GM23338 (cell line): Measurements from ENCODE around the gene GLIS2. TPM values are rescaled to one million over a fixed set of nuclear protein-coding genes. Genes with fewer than 3 reads are reported as not detected.

ENCODE experiments used
- ATAC-seq: fragments of 200-7000 bp; cut with Tn5 transposase; 3 replicates; pipeline ENCODE4 v1.9.1; 2020
- DNase-seq: peaks from one replicate; pipeline ENCODE4 v3.0.0-alpha.2; 2015; ENCODE audit warnings: low spot score
- H2AFZ ChIP-seq: fragments of 200-600 bp; sonication (generic); 2 replicates; pipeline ENCODE4 v1.8.0; 2016; ENCODE audit warnings: antibody characterized with exemption, mild to moderate bottlenecking, moderate library complexity
- H3F3A ChIP-seq: fragments of 200-600 bp; sonication (generic); replicated peaks from 2 replicates; pipeline ENCODE4 v1.8.0; 2017; ENCODE audit warnings: antibody characterized with exemption, mixed run types, low read depth
- H3K27ac ChIP-seq: fragments of 200-600 bp; sonication (generic); 2 replicates; pipeline ENCODE4 v1.6.1; 2016; ENCODE audit warnings: low read depth
- H3K27me3 ChIP-seq: fragments of 200-600 bp; sonication (generic); 2 replicates; pipeline ENCODE4 v1.8.0; 2016; ENCODE audit warnings: mild to moderate bottlenecking, mixed run types, moderate library complexity; ENCODE audit not compliant: insufficient read depth
- H3K36me3 ChIP-seq: fragments of 200-600 bp; sonication (generic); 2 replicates; pipeline ENCODE4 v1.8.0; 2016; ENCODE audit warnings: mild to moderate bottlenecking; ENCODE audit not compliant: insufficient read depth
- H3K4me1 ChIP-seq: fragments of 200-600 bp; sonication (generic); 2 replicates; pipeline ENCODE4 v1.8.0; 2016; ENCODE audit warnings: mild to moderate bottlenecking, moderate library complexity; ENCODE audit not compliant: insufficient read depth
- H3K4me2 ChIP-seq: fragments of 200-600 bp; sonication (generic); 2 replicates; pipeline ENCODE4 v1.7.1; 2017; ENCODE audit warnings: mixed run types
- H3K4me3 ChIP-seq: fragments of 200-600 bp; sonication (generic); 2 replicates; pipeline ENCODE4 v1.6.1; 2016; ENCODE audit warnings: mixed run types
- H3K79me2 ChIP-seq: fragments of 200-600 bp; sonication (generic); replicated peaks from 2 replicates; pipeline ENCODE4 v1.8.0; 2017; ENCODE audit warnings: mild to moderate bottlenecking; ENCODE audit not compliant: insufficient read depth
- H3K9me2 ChIP-seq: fragments of 200-600 bp; sonication (generic); 2 replicates; pipeline ENCODE4 v1.8.0; 2017; ENCODE audit not compliant: insufficient read depth
- H4K20me1 ChIP-seq: fragments of 200-600 bp; sonication (generic); replicated peaks from 2 replicates; pipeline ENCODE4 v1.8.0; 2017; ENCODE audit warnings: mild to moderate bottlenecking; ENCODE audit not compliant: insufficient read depth
- H3K27ac Mint-ChIP-seq: 2 replicates; pipeline ENCODE4 v1.8.0; 2020; ENCODE audit warnings: inconsistent platforms, mild to moderate bottlenecking, moderate library complexity, mixed read lengths
- H3K27me3 Mint-ChIP-seq: 3 replicates; pipeline ENCODE4 v1.8.0; 2022; ENCODE audit warnings: low read depth, mild to moderate bottlenecking, moderate library complexity, mixed read lengths, inconsistent platforms; ENCODE audit not compliant: insufficient read depth, poor library complexity
- H3K36me3 Mint-ChIP-seq: 3 replicates; pipeline ENCODE4 v1.8.0; 2021; ENCODE audit warnings: low read depth, mild to moderate bottlenecking, inconsistent platforms, moderate library complexity, mixed read lengths
- H3K4me1 Mint-ChIP-seq: 3 replicates; pipeline ENCODE4 v1.8.0; 2020; ENCODE audit warnings: mild to moderate bottlenecking, inconsistent platforms, mixed read lengths
- H3K4me3 Mint-ChIP-seq: 3 replicates; pipeline ENCODE4 v1.8.0; 2021; ENCODE audit warnings: moderate library complexity, mild to moderate bottlenecking, inconsistent platforms, mixed read lengths
- H3K9me3 Mint-ChIP-seq: 3 replicates; pipeline ENCODE4 v1.8.0; 2020; ENCODE audit warnings: moderate library complexity, mild to moderate bottlenecking, inconsistent platforms, mixed read lengths
- CREB1 ChIP-seq: fragments of 250-450 bp; sonication (Bioruptor Pico); IDR thresholded peaks from 2 replicates; pipeline ENCODE4 v1.5.0; 2020; ENCODE audit warnings: low read depth, mild to moderate bottlenecking, moderate library complexity
- EZH2 ChIP-seq: fragments of 200-600 bp; sonication (generic); IDR thresholded peaks from one replicate; pipeline ENCODE4 v1.8.0; 2017; ENCODE audit warnings: antibody characterized with exemption, mild to moderate bottlenecking, low read depth; ENCODE audit not compliant: unreplicated experiment
- EZH2phosphoT487 ChIP-seq: fragments of 200-600 bp; sonication (generic); IDR thresholded peaks from one replicate; pipeline ENCODE4 v1.8.1; 2018; ENCODE audit warnings: antibody characterized with exemption; ENCODE audit not compliant: unreplicated experiment
- JUNB ChIP-seq: IDR thresholded peaks from one replicate; pipeline ENCODE4 v1.6.1; 2016; ENCODE audit warnings: antibody characterized with exemption; ENCODE audit not compliant: unreplicated experiment
- POLR2AphosphoS5 ChIP-seq: IDR thresholded peaks from 2 replicates; pipeline ENCODE4 v1.6.1; 2016; ENCODE audit warnings: antibody characterized with exemption, low read depth
- STAT1 ChIP-seq: IDR thresholded peaks from one replicate; pipeline ENCODE4 v1.6.1; 2016; ENCODE audit warnings: antibody characterized with exemption; ENCODE audit not compliant: unreplicated experiment
- ZNF114 ChIP-seq: fragments of 250-450 bp; sonication (Bioruptor Pico); IDR thresholded peaks from 2 replicates; pipeline ENCODE4 v1.5.0; 2020; ENCODE audit warnings: mild to moderate bottlenecking, moderate library complexity
- ZNF331 ChIP-seq: fragments of 250-450 bp; sonication (Bioruptor Pico); IDR thresholded peaks from 2 replicates; pipeline ENCODE4 v1.5.0; 2020; ENCODE audit warnings: low read depth, mild to moderate bottlenecking, moderate library complexity
- polyA plus RNA-seq: library from polyadenylated mRNA; unstranded; fragments of >200 nt; fragmentation: Nextera tagmentation; extraction: Ambion mirVana; gene quantifications from 2 replicates; pipeline ENCODE4 v1.2.1, GENCODE V29; 2016
- total RNA-seq: library from RNA; depleted of rRNA; stranded (reverse); fragments of >200 nt; shearing (Covaris generic); gene quantifications from 2 replicates; pipeline ENCODE4 v1.2.3, GENCODE V29; 2014
- TF ChIP-seq, protein P1 (sequence below): IDR thresholded peaks from 2 replicates; pipeline ENCODE4 v1.6.1; 2016; ENCODE audit warnings: antibody characterized with exemption
- TF ChIP-seq, protein P2 (sequence below), 2 experiments: fragments of 200-600 bp in 1 of 2; sonication (generic) in 1 of 2; conservative IDR thresholded peaks; 2 replicates each; pipeline versions ENCODE4 v1.5.1 to v1.6.1; 2016 to 2017; ENCODE audit warnings: antibody characterized with exemption in 2 of 2, low read depth in 2 of 2, mild to moderate bottlenecking in 2 of 2, moderate library complexity in 1 of 2

The GLIS2 gene
- total and polyA plus RNA-seq, 2 experiments from 2014 or later, result 8.2 to 10.2 TPM

DNA sequence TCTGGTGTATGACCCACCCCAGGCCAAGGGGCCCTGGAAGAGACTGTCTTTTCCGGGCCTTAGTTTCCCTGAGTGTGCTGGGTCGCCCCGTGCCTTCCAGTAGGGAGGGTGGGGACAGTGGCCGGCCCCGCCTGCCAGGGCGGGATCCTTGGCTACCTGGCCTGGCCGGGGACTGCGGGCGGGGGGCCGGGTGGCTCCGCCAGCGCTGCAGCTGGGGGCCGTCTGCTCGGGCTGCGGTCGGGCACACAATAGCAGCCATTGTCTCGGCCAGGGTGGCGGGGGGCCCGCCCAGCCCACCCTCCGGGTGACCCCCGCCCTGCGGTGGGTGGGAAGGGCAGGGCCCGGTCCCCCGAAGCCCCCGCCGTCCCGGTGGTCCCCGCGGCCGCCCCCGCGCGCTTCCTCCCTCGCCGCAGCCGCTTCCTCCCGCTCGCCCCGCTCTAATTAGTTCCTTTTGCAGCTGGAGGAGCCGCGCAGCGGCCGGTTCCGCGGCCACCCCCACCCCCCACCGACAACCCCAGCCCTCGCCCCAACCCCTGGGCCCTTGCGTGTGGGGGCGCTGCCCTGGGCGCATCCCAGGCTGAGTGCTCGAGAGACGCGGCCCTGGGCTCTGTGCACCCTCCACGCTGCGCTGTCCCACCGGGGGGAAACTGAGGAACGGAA lies 11.6 kb downstream of the GLIS2 start:
- TF ChIP-seq EZH2 (no peak), EZH2phosphoT487 (no peak), ZNF114 (no peak), POLR2AphosphoS5 (no peak), ZNF331 (CRISPR knock-in tag) (no peak), STAT1 (no peak), CREB1 (CRISPR knock-in tag) (no peak)
- TF ChIP-seq, protein P1, sequence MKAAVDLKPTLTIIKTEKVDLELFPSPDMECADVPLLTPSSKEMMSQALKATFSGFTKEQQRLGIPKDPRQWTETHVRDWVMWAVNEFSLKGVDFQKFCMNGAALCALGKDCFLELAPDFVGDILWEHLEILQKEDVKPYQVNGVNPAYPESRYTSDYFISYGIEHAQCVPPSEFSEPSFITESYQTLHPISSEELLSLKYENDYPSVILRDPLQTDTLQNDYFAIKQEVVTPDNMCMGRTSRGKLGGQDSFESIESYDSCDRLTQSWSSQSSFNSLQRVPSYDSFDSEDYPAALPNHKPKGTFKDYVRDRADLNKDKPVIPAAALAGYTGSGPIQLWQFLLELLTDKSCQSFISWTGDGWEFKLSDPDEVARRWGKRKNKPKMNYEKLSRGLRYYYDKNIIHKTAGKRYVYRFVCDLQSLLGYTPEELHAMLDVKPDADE, result no peak
- TF ChIP-seq, protein P2, sequence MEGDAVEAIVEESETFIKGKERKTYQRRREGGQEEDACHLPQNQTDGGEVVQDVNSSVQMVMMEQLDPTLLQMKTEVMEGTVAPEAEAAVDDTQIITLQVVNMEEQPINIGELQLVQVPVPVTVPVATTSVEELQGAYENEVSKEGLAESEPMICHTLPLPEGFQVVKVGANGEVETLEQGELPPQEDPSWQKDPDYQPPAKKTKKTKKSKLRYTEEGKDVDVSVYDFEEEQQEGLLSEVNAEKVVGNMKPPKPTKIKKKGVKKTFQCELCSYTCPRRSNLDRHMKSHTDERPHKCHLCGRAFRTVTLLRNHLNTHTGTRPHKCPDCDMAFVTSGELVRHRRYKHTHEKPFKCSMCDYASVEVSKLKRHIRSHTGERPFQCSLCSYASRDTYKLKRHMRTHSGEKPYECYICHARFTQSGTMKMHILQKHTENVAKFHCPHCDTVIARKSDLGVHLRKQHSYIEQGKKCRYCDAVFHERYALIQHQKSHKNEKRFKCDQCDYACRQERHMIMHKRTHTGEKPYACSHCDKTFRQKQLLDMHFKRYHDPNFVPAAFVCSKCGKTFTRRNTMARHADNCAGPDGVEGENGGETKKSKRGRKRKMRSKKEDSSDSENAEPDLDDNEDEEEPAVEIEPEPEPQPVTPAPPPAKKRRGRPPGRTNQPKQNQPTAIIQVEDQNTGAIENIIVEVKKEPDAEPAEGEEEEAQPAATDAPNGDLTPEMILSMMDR (conservative IDR thresholded peaks at IDR 0.05; ENCODE audit: low read depth in 2 of 2), result peak in 1 of 2 experiments; percentile 21; a peak in 2 of 4 replicates
- H3K9me3 Mint-ChIP-seq, result no peaks in the 10 kb centered on the region
- no peaks in the 10 kb centered on the region for H3K9me2 ChIP-seq
- no peaks in the 10 kb centered on the region for H3K36me3 ChIP-seq
- H3K4me1 ChIP-seq, result peaks cover 28% of the 10 kb centered on the region
- peak overlapping the region; percentile 89 for H3K4me2 ChIP-seq
- DNase-seq (no peak), ATAC-seq (peak; percentile 16)
- H3K27ac ChIP-seq, result no peak overlapping the region
- peaks cover 21% of the 10 kb centered on the region for H3K4me1 Mint-ChIP-seq
- H3K27ac Mint-ChIP-seq, result no peak overlapping the region
- H2AFZ ChIP-seq, result no peak overlapping the region
- peaks cover 75% of the 10 kb centered on the region for H3K79me2 ChIP-seq
- H3F3A ChIP-seq, result peaks cover 16% of the 10 kb centered on the region; the same call in 1 of the 2 replicates
- no peaks in the 10 kb centered on the region; the same call in 1 of the 2 replicates for H4K20me1 ChIP-seq
- no peaks in the 10 kb centered on the region for H3K27me3 ChIP-seq
- H3K36me3 Mint-ChIP-seq, result peaks cover 3% of the 10 kb centered on the region; the same call in 1 of the 3 replicates
- H3K4me3 ChIP-seq, result peak overlapping the region; percentile 65
- peak overlapping the region; percentile 61; the same call in 2 of the 3 replicates for H3K4me3 Mint-ChIP-seq
- peaks cover 7% of the 10 kb centered on the region for H3K27me3 Mint-ChIP-seq

DNA sequence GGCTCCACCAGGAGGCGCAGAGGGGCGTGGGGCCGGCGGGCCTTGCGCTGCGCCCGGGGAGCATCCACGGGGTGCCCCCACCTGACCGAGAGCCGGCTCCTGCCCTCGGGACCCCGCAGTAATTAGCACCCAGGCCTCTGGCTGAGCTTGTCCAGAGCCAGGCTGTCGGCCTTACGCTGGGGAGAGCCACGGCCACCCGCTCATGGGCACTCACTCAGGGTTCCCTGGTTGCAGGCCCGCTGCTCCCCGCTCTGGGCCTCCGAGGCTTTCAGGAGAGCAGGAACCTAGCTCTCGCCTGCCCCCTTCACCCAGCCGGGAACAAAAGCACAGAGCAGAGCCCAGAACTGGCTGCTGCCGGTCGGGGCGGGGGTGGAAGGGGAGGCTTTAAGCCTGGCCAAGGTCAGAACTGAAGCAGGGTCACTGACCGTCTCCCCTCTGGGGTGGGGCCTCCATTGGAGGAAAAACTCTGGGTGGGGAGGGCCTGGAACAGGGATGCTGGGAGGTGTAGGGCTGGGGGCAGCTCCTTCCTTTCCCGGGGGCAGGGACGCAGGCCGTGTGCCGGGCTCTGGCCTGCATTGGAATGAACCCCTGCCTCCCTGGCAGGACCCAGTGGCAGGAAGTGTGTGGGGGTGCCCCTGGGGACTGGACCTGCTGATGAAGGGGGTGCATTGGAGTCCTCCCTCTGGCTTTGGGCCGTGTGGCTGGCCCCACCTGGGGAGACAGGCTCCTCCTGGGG lies 12.3 kb downstream of the GLIS2 start:
- H3F3A ChIP-seq, result peaks cover 16% of the 10 kb centered on the region; the same call in 1 of the 2 replicates
- Mint-ChIP-seq H3K9me3 (no peaks in the 10 kb centered on the region), H3K27ac (peak overlapping the region; percentile 86), H3K27me3 (peaks cover 7% of the 10 kb centered on the region), H3K4me1 (peaks cover 21% of the 10 kb centered on the region), H3K4me3 (peak overlapping the region; percentile 61), H3K36me3 (peaks cover 3% of the 10 kb centered on the region; the same call in 1 of the 3 replicates)
- no peak for TF ChIP-seq JUNB
- no peak for TF ChIP-seq STAT1
- no peak for TF ChIP-seq CREB1 (CRISPR knock-in tag)
- TF ChIP-seq, protein P2 (conservative IDR thresholded peaks at IDR 0.05; ENCODE audit: low read depth in 2 of 2), result peak; percentile 52 to 74
- no peak for TF ChIP-seq ZNF331 (CRISPR knock-in tag)
- no peak for TF ChIP-seq EZH2
- peaks cover 27% of the 10 kb centered on the region for H3K4me1 ChIP-seq
- DNase-seq (peak; percentile 95), ATAC-seq (peak; percentile 84)
- H3K27me3 ChIP-seq, result no peaks in the 10 kb centered on the region
- peak overlapping the region; percentile 66; the same call in 1 of the 2 replicates for H3K27ac ChIP-seq
- H3K79me2 ChIP-seq, result peaks cover 68% of the 10 kb centered on the region
- no peaks in the 10 kb centered on the region for H3K36me3 ChIP-seq
- no peaks in the 10 kb centered on the region for H3K9me2 ChIP-seq
- H4K20me1 ChIP-seq, result no peaks in the 10 kb centered on the region; the same call in 1 of the 2 replicates
- H2AFZ ChIP-seq, result no peak overlapping the region
- H3K4me2 ChIP-seq, result peak overlapping the region; percentile 89
- H3K4me3 ChIP-seq, result peak overlapping the region; percentile 65
